ENCODE results near the gene ALKBH4.
"Not testable (repeated sequence)": the region's sequence is repeated elsewhere in the genome, so short reads cannot be mapped to it uniquely, and the experiment has no call there.

ALKBH4 gene

DNA sequence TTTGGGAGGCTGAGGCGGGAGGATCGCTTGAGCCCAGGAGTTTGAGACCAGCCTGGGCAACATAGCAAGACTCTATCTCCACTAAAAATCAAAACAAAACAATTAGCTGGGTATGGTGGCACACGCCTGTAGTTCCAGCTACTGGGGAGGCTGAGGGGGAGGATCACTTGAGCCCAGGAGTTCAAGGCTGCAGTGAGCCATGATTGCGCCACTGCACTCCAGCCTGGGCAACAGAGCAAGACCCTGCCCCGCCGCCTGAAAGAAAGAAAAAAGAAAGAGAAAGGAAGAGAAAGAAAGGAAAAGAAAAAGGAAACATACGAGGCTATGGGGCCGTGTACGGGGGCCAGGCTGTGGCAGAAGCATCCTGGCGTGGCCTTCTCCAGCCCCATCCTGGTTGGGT, 9.7 kb downstream of the ALKBH4 start:
- DNase-seq: not testable (repeated sequence)

GRCh38 chr7:102454468-102454867, 10.2 kb downstream of the ALKBH4 start:
- no peak for DNase-seq

GRCh38 chr7:102453319-102453718, 11.3 kb downstream of the ALKBH4 start:
- no peak for DNase-seq

- no peak for DNase-seq
Observed at GRCh38 chr7:102452451-102452850, 12.2 kb downstream of the ALKBH4 start.

- no peak for DNase-seq
Observed at GRCh38 chr7:102451371-102452054, 13.2 kb downstream of the ALKBH4 start.

GRCh38 chr7:102450242-102450641, 14.4 kb downstream of the ALKBH4 start:
- DNase-seq: no peak

DNA sequence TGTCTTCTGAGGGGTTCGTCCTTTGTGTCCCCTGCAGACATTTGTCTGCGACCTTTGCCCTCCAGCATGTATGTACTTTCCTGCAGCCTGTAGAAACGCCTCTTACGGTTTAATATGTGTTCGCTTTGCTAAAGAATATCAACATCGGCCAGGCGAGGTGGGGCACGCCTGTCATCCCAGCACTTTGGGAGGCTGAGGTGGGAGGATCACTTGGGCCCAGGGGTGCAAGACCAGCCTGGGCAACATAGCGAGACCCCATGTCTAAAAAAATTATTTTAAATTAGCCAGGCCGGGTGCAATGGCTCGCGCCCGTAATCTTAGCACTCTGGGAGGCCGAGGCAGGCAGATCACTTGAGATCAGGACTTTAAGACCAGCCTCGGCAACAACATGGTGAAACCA, 15.5 kb downstream of the ALKBH4 start:
- no peak for DNase-seq

GRCh38 chr7:102447311-102447710, 17.4 kb downstream of the ALKBH4 start:
- no peak for DNase-seq

DNA sequence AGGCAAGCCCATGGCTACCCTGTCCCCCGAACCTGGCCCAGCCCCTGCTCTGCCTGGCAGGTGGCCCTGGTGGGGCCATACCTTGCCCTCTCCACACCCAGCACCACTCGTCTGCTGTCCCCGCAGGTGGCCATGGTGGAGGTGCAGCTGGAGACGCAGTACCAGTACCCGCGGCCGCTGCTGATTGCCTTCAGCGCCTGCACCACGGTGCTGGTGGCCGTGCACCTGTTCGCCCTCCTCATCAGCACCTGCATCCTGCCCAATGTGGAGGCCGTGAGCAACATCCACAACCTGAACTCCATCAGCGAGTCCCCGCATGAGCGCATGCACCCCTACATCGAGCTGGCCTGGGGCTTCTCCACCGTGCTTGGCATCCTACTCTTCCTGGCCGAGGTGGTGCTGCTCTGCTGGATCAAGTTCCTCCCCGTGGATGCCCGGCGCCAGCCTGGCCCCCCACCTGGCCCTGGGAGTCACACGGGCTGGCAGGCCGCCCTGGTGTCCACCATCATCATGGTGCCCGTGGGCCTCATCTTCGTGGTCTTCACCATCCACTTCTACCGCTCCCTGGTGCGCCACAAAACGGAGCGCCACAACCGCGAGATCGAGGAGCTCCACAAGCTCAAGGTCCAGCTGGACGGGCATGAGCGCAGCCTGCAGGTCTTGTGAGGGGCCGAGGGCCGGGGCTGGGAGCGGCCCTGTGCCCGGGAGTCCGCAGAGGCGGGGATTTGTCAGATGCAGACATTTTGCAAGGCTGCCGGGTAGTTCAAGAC, 18.1 kb downstream of the ALKBH4 start:
- no peak for DNase-seq

GRCh38 chr7:102445674-102446071, 19.0 kb downstream of the ALKBH4 start:
- DNase-seq: no peak

GRCh38 chr7:102444961-102445673, 19.5 kb downstream of the ALKBH4 start:
- DNase-seq: no peak

GRCh38 chr7:102439963-102440795, 24.5 kb downstream of the ALKBH4 start:
- DNase-seq: peak; percentile 83

DNA sequence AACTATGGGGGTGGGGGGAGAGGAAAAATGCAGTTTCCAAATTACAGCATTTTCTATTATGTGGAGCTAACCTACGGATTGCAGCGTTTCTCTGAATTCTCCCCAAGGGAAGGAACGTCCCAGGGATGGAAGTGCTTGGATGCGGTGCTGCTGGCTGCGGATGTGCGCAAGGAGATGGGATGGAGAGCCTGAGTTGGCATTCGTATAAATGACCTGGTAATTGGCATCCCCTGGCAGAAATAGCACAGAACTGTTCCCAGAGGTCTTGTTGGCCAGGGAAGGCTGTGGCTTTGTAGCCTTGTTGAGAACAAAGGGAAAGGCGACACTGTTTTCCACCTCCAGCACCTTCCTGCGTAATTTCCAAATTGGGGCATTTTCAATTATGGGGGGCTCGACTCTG, 28.5 kb downstream of the ALKBH4 start:
- DNase-seq: no peak

DNA sequence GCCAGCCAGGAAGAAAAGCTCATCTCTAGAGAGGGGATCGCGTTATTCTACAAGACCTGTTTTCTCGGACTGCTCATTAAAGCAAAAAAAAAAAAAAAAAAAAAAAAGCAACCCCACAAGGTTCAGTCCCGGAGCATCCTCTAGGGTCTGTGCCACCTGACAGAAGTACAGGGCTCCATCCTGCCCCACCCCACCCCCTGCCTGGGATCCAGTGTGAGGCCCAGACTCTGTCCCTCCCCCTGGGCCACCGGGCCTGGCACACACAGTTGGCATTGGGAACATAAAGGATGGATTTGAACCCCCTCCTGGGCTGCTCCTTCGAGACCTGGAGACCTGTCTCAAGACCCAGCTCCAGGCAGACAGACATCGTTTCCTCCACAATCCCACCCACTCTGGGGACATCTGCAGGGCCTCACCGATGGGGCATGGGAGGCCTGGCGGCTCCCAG, 30.6 kb downstream of the ALKBH4 start:
- DNase-seq: no peak

- peak; percentile 78 for DNase-seq
Observed at GRCh38 chr7:102433219-102434038, 31.2 kb downstream of the ALKBH4 start, which contains the start of gene ORAI2. ORAI2 (plus strand) TSS chr7:102433575; CDS start chr7:102438957, 5,382 bp downstream.

- DNase-seq: no peak
Observed at GRCh38 chr7:102432442-102433218, 32.0 kb downstream of the ALKBH4 start.

DNA sequence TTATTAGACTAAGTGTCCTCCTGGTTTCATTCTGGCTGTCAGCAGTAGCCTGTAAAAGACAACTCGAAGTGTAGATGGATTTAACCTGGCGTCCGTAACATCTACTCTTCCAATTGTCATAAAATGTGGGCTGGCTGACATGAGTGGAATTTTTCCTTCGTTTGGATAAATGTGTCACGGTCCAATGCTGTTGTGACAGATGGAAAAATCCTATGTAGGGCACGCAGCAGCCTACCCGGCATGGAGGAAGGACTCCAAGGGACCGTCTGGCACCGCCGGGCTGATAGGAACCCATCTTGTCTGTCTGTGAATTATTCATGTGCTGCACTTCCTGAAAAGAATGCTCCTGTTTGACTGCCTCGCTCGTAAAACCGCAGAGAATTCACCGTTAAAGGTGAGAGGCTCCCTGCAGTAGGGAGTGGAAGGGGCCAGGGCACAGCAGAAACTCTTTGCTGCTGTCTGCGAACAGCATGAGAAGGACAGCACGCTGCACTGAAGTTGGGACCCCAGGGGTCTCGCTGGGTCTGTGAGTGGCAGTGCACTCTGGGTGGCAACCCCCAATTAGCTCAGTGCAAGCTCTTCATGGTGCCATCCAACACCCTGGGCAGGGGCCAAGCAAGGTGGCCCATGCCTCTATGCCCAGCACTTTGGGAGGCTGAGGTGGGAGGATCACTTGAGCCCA, 32.9 kb downstream of the ALKBH4 start:
- DNase-seq: no peak

- no peak for DNase-seq
Observed at GRCh38 chr7:102429141-102429899, 35.3 kb downstream of the ALKBH4 start.

DNA sequence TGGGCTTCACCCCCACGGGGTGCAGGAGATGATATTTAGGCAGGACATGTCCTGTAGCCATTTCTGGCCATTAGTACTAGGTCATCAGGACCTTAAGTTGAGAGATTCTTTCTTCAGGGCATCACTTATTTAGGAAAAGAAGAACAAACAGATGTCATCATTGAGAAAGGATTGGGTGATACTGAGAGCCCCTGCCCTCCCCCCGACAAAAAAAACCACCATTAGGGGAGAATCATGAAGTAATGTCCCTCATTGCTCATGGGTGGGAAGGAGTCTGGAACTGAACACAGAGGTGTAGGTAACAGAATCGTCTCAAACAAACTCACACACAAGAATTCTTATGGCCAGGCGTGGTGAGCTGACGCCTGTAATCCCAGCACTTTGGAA, 37.7 kb downstream of the ALKBH4 start:
- DNase-seq: no peak
